ENCODE data around the gene NLRP3. TPM values are rescaled to one million over a fixed set of nuclear protein-coding genes. Genes with fewer than 3 reads are reported as not detected.
"Not testable (repeated sequence)": the region's sequence is repeated elsewhere in the genome, so short reads cannot be mapped to it uniquely, and the experiment has no call there.

NLRP3 gene
- total RNA-seq, 1 experiment from 2014 or later: not detected

- no peak overlapping the region for H3K4me3 ChIP-seq (replicated peaks in 1 of 2; ENCODE audit: low read depth in 1 of 2, low read length in 2 of 2)
- ChIA-PET CTCF (interaction anchor here (1.1 to 1.6 kb wide), 7 partner anchors 12 to 115 kb away, joined by 4 to 16 read pairs (median 5); no protein-coding TSS in a partner anchor), RAD21 (ENCODE audit: low non-redundant PET in 1 of 2, low total read pairs in 2 of 2, uncharacterized antibody in 2 of 2, unreplicated experiment in 2 of 2) (no interaction called here), POLR2A (no interaction called here)
- H3K4me2 ChIP-seq (ENCODE audit: low read length): no peak overlapping the region
- TF ChIP-seq CTCF (IDR thresholded peaks at IDR 0.05 in 2 of 3, conservative IDR thresholded peaks at IDR 0.05 in 1 of 3; ENCODE audit: borderline replicate concordance in 1 of 3, insufficient read depth in 1 of 3, low read depth in 2 of 3, low read length in 2 of 3) (peak in 2 of 3 experiments; percentile 44 to 47; a peak in 4 of 6 replicates), TCF7L2 (IDR thresholded peaks at IDR 0.05; ENCODE audit: borderline replicate concordance, extremely low read depth, insufficient read depth, insufficient read length) (no peak)
- H3K27ac ChIP-seq (ENCODE audit: low read depth, low read length): no peak overlapping the region
- no peaks in the 10 kb centered on the region for H3K27me3 ChIP-seq (ENCODE audit: insufficient read depth, low read length)
- H2AFZ ChIP-seq (ENCODE audit: low read depth, low read length, poor library complexity, severe bottlenecking): no peak overlapping the region
- intact Hi-C loops (cut with micrococcal nuclease): no loop called here
- DNase-seq (ENCODE audit: low read depth, low spot score) (no peak), ATAC-seq (peak; percentile 52)
- H3K9me2 ChIP-seq (ENCODE audit: insufficient read depth): no peaks in the 10 kb centered on the region
- H3K4me1 ChIP-seq (ENCODE audit: control insufficient read depth in 1 of 2, insufficient read depth in 2 of 2, low read length in 2 of 2): no peaks in the 10 kb centered on the region; a peak in 1 of 4 replicates
- H3K9ac ChIP-seq (ENCODE audit: low read length): no peak overlapping the region
- no TSS peak for BruUV-seq (replicated peaks)
- no peaks in the 10 kb centered on the region for H4K20me1 ChIP-seq (ENCODE audit: insufficient read depth)
- no peaks in the 10 kb centered on the region for H3K36me3 ChIP-seq (ENCODE audit: control insufficient read depth in 1 of 2, insufficient read depth in 2 of 2, low read length in 2 of 2)
- H3K9me3 ChIP-seq (ENCODE audit: control insufficient read depth in 1 of 2, insufficient read depth in 1 of 2, low read depth in 1 of 2, low read length in 2 of 2): no peaks in the 10 kb centered on the region
- no peaks in the 10 kb centered on the region for H3K79me2 ChIP-seq (ENCODE audit: insufficient read depth, low read length)
Observed at GRCh38 chr1:247373721-247374141, 42.2 kb upstream of the NLRP3 start.

- intact Hi-C loops (cut with micrococcal nuclease); H3K27me3 ChIP-seq (ENCODE audit: insufficient read depth, low read length); H3K79me2 ChIP-seq (ENCODE audit: insufficient read depth, low read length); H3K4me3 ChIP-seq (replicated peaks in 1 of 2; ENCODE audit: low read depth in 1 of 2, low read length in 2 of 2); H3K9me3 ChIP-seq (ENCODE audit: control insufficient read depth in 1 of 2, insufficient read depth in 1 of 2, low read depth in 1 of 2, low read length in 2 of 2); CTCF ChIA-PET; DNase-seq (ENCODE audit: low read depth, low spot score); ATAC-seq; H3K27ac ChIP-seq (ENCODE audit: low read depth, low read length); POLR2A ChIA-PET; H3K4me1 ChIP-seq (ENCODE audit: control insufficient read depth in 1 of 2, insufficient read depth in 2 of 2, low read length in 2 of 2); H2AFZ ChIP-seq (ENCODE audit: low read depth, low read length, poor library complexity, severe bottlenecking); H3K4me2 ChIP-seq (ENCODE audit: low read length); BruUV-seq (replicated peaks); H4K20me1 ChIP-seq (ENCODE audit: insufficient read depth); RAD21 ChIA-PET (ENCODE audit: low non-redundant PET in 1 of 2, low total read pairs in 2 of 2, uncharacterized antibody in 2 of 2, unreplicated experiment in 2 of 2); H3K36me3 ChIP-seq (ENCODE audit: control insufficient read depth in 1 of 2, insufficient read depth in 2 of 2, low read length in 2 of 2); H3K9me2 ChIP-seq (ENCODE audit: insufficient read depth); H3K9ac ChIP-seq (ENCODE audit: low read length): not testable (repeated sequence)
Observed at GRCh38 chr1:247374651-247375334, 41.2 kb upstream of the NLRP3 start.

Measured in HCT116 (cell line).